ENCODE data around the gene PTPN4.

Gene PTPN4

DNA sequence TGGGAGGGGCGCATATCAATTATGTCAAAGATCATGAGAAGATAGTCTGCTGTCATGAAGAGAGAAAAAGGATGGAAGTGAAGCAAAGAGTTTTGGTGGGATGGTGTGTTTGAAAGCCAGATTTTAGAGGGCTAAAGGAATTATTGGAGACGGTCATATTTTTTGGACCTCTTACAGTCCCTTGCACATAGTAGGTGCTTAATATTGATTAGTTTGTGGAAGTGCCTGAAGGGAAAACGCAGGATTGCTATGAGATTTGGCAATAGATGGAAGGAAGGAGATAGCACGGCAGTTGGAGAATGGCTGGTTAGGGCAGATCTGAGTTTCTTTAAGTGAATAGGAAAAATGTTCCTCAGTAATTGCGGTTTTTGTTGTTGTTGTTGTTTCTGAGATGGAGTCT lies 269.1 kb downstream of the PTPN4 start:
- no peak for DNase-seq

DNA sequence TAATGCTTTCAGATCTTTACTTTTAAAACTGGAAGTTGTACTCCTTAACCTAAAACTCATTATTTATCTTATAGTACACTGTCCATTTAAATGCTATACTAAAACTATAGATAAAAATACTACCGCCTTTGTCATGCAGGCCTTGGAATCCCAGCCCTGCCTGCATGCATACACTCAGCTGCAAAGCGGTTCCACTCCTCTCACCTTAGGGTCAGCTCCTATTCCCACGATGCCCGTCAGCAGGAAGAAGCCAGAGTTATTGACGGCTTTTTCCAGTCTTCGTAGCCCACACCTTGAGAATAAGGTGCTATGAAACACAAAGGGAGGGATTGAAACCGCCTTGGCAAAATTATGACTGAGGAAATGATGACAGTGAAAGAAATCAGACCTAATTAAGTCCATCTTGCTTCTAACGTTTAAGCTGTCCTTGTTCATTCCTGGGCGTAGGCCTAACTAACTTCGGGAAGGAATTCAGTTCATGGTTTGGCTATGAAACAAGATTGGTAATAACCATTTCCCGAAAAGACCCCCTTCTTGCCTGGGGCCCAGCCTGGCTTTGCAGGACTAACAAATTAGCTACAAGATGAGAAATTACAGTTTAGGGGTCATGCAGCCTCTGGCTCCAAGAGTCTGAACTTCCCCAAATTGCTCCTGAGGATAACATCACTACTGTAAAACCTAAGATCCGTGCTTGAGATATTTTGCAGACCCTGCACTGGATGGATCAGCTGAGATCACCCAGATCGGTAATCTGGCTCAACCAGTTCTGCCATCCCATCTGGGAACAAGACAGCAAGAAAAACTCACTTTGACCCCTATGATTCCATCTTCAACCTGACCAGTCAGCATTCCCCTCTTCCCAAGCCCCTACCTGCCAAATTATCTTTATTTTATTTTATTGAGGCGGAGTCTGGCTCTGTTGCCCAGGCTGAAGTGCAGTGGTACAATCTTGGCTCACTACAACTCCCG lies 270.2 kb downstream of the PTPN4 start:
- DNase-seq = no peak

DNA sequence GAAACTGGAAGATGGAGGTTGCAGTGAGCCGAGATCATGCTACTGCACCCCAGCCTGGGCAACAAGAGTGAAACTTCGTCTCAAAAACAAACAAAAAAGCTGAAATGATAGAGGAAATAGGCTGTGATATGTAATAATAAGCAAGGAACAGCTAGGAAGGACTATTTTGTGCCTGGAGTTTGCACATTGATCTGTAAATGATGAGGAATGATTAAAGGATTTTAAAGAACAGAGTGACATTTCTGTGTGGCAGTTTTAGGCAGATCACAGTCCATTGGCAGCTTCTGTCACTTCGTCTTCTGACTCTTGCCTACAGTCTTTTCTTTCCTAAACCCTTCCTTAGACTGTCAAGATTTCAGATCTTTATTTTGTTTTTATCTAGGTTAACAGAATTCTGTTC lies 272.6 kb downstream of the PTPN4 start:
- no peak for DNase-seq

All from NCI-H345 (cell line).